ENCODE results near the gene ENPEP. TPM values are rescaled to one million over a fixed set of nuclear protein-coding genes. Genes with fewer than 3 reads are reported as not detected.

The ENPEP gene
- 3.9 and 30.6 TPM in 2 replicates for total RNA-seq

GRCh38 chr4:110475881-110476818 is at the start of gene ENPEP:
Gene ENPEP (plus strand): TSS chr4:110476155. CDS start chr4:110476415, 260 bp downstream.

Other genes starting within 250 kb of the ENPEP start
- 0.49 and 4.1 TPM in 2 replicates for gene PITX2, start 146.9 kb downstream of the ENPEP start, total RNA-seq